GM19438 (cell line): ENCODE results near the gene THAP6.
A peak's percentile ranks its signal among the peaks of the same experiment; 100 is the strongest.
"Not testable (repeated sequence)": the region's sequence is repeated elsewhere in the genome, so short reads cannot be mapped to it uniquely, and the experiment has no call there.

Experiments
- ATAC-seq: cut with Tn5 transposase; IDR thresholded peaks from one replicate; pipeline ENCODE4 v1.9.1; 2021; ENCODE audit warnings: low read depth; ENCODE audit not compliant: unreplicated experiment

The THAP6 gene

GRCh38 chr4:75525086-75525485 lies 10.8 kb downstream of the THAP6 start:
- no peak for ATAC-seq

DNA sequence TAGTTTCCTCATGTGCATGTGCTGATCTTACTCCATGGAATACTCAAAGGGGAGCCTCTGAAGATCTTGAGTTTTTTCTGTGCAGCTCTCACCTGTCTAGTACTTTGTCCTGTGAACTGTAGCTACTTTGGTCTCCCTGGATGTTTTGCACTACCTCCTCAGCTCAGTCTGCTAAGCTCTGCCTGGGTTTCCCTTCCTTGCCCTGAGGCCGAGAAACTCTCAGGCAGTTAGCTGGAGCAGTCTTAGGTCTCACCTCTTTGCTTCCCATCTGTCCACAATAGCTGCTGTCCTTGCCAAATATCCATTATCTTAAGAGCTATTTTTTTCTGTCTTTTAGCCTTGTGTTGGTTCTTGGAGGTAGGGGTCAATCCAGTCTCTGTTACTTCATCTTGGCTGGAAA lies 11.6 kb downstream of the THAP6 start:
- no peak for ATAC-seq

DNA sequence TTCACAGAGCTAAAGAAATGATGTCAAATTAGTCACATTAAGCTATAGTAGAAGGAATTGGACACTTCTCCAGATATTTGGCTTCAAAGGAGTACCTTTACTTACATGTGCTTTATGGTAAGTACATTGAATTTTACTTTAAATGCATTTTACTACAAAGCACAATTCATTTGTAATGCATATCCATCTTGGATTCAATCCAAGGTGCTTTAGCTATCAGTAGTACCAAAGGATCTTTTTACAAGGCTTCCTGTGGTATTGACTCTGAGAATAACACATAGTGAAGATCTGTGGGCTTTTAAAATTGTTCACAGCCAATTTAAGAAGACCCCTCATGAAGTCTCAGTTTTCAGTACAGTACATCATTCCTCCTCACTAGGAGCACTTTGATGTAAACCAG lies 13.2 kb downstream of the THAP6 start:
- no peak for ATAC-seq

GRCh38 chr4:75530556-75531322 lies 16.5 kb downstream of the THAP6 start:
- ATAC-seq = no peak

- not testable (repeated sequence) for ATAC-seq
Observed at GRCh38 chr4:75531536-75532143, 17.4 kb downstream of the THAP6 start.

DNA sequence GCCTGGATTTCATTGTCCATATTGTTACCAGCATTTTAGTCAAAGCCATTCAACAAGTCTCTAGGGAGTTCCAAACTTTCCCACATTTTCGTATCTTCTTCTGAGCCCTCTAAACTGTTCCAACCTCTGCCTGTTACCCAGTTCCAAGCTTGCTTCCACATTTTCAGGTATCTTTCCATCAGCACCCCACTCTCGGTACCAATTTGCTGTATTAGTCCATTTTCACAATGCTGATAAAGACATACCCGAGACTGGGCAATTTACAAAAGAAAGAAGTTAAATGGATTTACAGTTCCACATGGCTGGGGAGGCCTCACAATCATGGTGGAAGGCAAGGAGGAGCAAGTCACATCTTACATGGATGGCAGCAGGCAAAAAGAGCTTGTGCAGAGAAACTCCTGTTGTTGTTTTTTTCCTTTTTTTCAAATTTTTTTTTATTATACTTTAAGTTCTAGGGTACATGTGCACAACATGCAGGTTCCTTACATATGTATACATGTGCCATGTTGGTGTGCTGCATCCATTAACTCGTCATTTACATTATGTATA lies 19.1 kb downstream of the THAP6 start:
- not testable (repeated sequence) for ATAC-seq

DNA sequence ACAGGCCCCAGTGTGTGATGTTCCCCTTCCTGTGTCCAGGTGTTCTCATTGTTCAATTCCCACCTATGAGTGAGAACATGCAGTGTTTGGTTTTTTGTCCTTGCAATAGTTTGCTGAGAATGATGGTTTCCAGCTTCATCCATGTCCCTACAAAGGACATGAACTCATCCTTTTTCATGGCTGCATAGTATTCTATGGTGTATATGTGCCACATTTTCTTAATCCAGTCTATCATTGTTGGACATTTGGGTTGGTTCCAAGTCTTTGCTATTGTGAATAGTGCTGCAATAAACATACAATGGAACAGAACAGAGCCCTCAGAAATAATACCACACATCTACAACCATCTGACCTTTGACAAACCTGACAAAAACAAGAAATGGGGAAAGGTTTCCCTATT lies 19.7 kb downstream of the THAP6 start:
- ATAC-seq = not testable (repeated sequence)

GRCh38 chr4:75537308-75537707 lies 23.0 kb downstream of the THAP6 start:
- not testable (repeated sequence) for ATAC-seq

GRCh38 chr4:75542824-75543223 lies 28.6 kb downstream of the THAP6 start:
- no peak for ATAC-seq

DNA sequence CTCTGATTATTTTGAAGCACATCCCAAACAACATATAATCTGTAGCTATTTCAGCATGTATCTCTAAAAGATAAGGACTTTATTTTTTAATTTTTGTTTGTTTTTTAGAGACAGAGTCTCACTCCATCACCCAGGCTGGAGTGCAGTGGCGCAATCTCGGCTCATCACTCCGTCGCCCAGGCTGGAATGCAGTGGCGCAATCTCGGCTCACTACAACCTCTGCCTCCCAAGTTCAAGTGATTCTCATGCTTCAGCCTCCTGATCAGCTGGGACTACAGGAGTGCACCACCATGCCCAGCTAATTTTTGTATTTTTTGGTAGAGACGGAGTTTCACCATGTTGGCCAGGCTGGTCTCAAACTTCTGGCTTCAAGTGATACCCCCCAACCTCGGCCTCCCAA lies 29.9 kb downstream of the THAP6 start:
- not testable (repeated sequence) for ATAC-seq

- no peak for ATAC-seq
Observed at GRCh38 chr4:75544870-75545269, 30.6 kb downstream of the THAP6 start.

DNA sequence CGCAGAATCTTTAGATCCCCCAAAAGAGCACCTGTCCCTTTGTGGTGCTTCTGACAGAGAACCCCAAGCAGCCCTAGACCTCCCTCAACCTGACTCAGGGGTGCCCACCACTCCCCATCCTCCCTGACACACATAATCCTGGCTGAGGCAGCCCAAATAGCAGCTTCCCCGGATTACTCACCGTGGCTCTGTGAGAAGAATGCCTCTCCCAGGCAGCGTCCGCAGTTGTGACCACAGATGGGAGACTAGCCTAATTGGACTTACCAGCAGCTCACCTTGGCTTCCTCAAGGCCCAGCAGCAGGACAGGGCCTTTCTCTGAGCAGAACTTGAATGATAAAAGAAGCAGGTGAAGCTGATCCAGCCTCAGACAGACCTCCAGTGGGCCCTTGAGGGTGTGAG lies 31.3 kb downstream of the THAP6 start:
- no peak for ATAC-seq

DNA sequence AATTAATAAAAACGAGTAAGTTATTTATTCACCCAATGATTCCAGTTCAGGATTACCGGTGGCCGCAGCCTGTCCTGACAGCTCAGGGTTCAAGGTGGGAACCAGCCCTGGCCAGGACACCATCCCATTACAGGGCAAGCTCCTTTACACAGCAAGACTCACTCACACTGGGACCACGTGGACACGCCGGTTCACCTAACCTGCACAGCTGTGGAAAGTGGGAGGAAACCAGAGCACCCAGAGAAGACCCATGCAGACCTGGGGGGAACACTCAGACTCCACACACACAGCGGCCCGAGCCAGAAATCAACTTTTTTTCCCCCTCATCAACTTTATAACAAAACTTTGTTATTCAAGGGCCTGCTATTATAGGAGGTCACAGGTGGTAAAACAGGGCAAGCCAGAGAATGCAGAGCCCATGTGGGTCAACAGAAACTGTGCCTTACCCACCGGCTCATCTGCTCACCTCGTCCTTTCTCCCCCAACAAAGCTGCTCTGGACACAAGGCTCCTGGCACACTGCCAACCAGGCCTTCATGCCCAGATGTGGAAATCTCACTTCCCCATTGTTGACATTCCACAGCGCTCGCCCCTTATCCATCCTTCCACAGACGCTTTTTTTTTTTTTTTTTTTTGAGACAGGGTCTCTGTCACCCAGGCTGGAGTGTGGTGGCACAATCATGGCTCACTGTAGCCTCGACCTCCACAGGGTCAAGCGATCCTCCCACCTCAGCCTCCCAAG lies 33.5 kb downstream of the THAP6 start:
- no peak for ATAC-seq

GRCh38 chr4:75549019-75549418 lies 34.7 kb downstream of the THAP6 start:
- no peak for ATAC-seq

- no peak for ATAC-seq
Observed at GRCh38 chr4:75552452-75552851, 38.2 kb downstream of the THAP6 start.

- peak; percentile 92 for ATAC-seq
Observed at GRCh38 chr4:75555294-75556164, 41.3 kb downstream of the THAP6 start, which contains the start of gene ODAPH. ODAPH (plus strand) TSS chr4:75556066; CDS start chr4:75556083, 17 bp downstream.

DNA sequence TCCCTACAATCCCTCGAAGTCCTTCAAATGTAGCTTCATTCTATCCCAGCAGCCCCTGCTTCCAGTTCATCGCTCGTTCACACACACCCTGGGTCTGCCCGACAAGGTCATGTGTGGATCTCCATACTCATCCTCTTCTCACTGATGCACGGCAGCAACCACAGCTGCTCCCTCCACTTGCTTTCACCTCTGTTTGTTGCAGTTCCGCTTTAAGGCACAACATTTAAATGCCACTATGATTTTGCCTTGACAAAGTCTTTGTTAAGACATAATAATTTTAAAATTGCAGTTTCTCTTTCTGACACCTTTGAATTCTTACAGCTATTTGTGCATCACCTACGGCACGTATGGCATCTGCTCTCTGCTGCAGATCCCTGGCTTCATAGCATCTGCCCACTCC lies 43.4 kb downstream of the THAP6 start:
- no peak for ATAC-seq

DNA sequence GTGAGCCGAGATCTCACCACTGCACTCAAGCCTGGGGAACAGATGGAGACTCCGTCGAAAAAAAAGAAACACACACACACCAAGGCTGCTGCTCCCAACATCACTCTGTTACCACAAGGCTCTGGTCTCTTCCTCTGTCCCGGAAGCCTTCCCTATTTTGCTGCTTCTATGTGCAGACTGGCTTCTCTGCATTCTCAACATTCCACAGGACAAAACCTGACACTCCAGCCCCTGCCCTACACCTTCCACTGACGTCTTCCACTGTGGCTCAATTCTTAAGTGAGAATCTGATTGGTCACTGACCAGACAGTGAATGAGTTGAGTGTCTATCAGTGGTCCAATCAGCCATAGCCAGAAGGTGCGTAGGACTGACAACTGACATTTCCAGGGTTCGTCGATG lies 47.5 kb downstream of the THAP6 start:
- ATAC-seq = no peak

DNA sequence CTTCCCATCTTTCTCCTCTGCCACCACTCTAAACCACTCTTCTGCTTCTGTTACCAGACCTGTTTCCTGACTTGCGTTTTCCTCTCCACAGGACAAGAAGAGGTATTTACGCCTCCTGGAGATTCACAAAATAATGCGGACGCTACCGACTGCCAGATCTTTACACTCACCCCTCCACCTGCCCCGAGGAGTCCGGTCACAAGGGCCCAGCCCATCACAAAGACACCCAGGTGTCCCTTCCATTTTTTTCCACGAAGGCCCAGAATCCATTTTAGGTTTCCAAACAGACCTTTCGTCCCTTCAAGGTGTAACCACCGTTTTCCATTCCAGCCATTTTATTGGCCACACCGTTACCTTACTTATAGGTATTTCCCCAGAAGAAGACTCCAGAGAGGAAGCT lies 49.8 kb downstream of the THAP6 start:
- ATAC-seq = no peak

DNA sequence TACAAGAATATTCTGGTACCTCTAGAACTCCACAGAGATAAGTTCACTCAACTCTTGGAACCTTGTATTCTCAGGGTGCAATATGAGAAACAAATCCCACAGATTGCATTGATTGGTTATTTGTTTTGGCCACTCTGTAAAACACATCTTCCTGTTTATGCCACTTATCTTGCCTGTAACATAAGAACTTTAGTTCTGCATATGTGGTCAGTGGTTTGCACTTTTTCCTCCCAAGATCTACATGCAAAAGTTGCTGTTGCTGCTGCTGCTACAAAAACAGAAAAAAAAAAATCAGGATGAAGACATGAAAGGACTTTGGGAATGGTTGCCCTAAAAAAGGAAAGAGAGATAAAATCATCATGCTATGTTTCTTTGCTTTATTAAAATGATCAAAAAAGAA lies 51.2 kb downstream of the THAP6 start:
- no peak for ATAC-seq
